LNCaP clone FGC (cell line): Measurements from ENCODE around the gene CDK1.

ENCODE experiments used
- DNase-seq: peaks from one replicate; pipeline ENCODE4 v3.0.0-alpha.2; 2011; ENCODE audit warnings: low read depth
- H3K4me3 ChIP-seq: 2 replicates; pipeline ENCODE4 v1.5.1; 2011; ENCODE audit warnings: mild to moderate bottlenecking, low read depth, low read length, control low read depth
- CTCF ChIP-seq: IDR thresholded peaks from 2 replicates; pipeline ENCODE4 v1.5.1; 2012; ENCODE audit warnings: mild to moderate bottlenecking; ENCODE audit not compliant: control insufficient read depth, insufficient read depth; ENCODE audit errors: extremely low read depth

CDK1 gene

GRCh38 chr10:60819271-60819670, 41.0 kb downstream of the CDK1 start:
- no peak overlapping the region for H3K4me3 ChIP-seq
- TF ChIP-seq CTCF: no peak
- no peak for DNase-seq

GRCh38 chr10:60820093-60820754, 41.9 kb downstream of the CDK1 start:
- H3K4me3 ChIP-seq: no peak overlapping the region
- DNase-seq: no peak
- TF ChIP-seq CTCF: 0 out of 2 replicates have a peak, but pooled peaks have one; percentile 16

- TF ChIP-seq CTCF: no peak
- no peak overlapping the region for H3K4me3 ChIP-seq
- no peak for DNase-seq
Observed at GRCh38 chr10:60821656-60822055, 43.4 kb downstream of the CDK1 start.

GRCh38 chr10:60822809-60823208, 44.5 kb downstream of the CDK1 start:
- no peak for DNase-seq
- no peak overlapping the region for H3K4me3 ChIP-seq
- TF ChIP-seq CTCF: no peak

- H3K4me3 ChIP-seq: no peak overlapping the region
- DNase-seq: no peak
- no peak for TF ChIP-seq CTCF
Observed at GRCh38 chr10:60823324-60823723, 45.0 kb downstream of the CDK1 start.

GRCh38 chr10:60825520-60825919, 47.2 kb downstream of the CDK1 start:
- no peak for DNase-seq
- no peak for TF ChIP-seq CTCF
- no peak overlapping the region for H3K4me3 ChIP-seq
